GM18508 (cell line): ENCODE data around the gene GXYLT2.

ENCODE experiments used
- ATAC-seq: cut with Tn5 transposase; IDR thresholded peaks from one replicate; pipeline ENCODE4 v1.9.1; 2021; ENCODE audit warnings: moderate number of reproducible peaks; ENCODE audit not compliant: insufficient read depth, unreplicated experiment

GXYLT2 gene

DNA sequence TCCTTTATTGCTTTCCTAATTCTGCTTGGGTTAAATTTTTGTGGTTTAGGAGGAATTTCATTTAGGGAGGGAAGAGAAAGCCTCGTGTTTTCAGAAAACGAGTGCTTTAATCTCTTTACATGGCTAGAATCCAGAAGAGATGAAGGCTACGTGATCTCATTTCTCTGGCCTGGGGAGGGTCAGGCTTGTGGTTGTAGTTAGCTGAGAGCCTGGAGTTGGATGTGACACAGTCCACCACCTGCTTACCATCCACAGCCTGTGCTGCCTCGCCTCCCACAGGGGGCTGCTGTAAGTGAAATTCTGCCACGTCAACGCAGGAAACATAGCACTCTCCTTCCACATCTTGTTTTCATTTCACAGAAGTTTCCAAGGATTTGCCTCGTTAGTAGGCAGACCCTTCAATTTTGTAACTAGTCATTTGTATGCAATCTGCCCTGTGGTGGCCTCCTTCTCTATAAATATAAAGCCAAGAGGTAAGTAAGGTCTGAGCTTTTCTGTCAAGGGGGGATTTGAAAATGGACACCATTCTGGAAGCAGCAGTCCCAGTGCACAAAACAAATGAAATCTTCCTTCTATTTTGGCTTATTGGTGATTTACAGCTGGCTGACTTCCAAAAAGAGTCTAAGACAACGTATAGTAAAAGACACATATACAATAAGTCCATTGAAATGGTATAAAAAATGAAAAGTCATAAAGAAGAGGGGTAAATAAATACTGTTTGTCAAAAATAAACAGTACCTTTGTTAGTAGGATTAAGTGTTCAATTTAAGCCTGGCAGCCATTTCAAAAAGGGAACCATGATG, 3.4 kb downstream of the GXYLT2 start:
- no peak for ATAC-seq

DNA sequence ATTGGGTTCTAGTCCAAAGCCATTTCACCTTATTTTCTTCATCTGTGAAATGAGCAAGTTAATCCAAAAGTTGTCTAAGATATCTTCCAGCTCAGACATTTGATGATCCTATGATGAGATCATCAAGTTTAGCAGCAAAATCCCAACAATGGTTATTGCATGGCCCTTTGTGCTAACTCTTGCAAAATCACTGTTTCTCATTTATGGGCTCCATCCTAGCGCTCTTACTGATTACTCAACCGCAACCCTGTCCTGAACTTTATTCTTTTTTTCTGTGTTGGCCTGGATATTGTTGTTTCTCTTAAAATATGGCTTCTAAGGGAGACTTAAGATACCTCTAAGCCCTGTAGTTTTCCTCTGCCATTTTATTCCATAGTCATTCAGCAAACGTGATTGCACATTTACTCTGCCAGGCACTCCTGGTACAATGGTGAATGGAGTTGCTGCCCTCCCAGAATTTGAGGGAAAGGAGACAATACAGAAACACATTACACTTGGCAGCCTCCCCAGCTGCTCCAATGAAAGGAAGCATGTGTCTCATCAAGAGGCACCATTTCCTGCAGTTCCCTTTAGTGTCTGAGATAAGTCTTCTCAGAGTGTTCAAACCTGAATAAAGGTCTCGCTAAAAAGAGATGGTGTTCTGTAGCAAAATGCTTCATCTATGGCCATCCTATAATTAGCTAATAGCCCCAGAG, 4.4 kb downstream of the GXYLT2 start:
- ATAC-seq, result no peak

DNA sequence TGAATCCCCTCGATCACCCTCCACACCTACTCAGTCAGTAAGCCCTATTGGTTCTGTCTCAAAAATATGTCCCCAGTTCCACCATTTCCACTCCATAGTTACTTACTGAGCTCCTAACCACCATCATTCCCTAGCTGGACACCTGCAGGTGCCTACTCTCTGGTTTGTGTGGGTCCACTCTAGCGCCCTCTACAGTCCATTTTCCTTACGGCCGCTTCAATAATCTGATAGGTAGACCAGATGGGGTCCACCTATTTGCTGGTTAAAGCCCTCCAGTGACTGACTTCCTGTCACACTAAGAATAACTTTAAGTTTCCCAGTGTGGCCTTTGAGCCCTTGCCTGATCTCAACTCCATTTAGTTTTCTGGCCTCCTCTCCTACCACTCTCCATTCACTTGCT, 5.0 kb downstream of the GXYLT2 start:
- ATAC-seq, result no peak

DNA sequence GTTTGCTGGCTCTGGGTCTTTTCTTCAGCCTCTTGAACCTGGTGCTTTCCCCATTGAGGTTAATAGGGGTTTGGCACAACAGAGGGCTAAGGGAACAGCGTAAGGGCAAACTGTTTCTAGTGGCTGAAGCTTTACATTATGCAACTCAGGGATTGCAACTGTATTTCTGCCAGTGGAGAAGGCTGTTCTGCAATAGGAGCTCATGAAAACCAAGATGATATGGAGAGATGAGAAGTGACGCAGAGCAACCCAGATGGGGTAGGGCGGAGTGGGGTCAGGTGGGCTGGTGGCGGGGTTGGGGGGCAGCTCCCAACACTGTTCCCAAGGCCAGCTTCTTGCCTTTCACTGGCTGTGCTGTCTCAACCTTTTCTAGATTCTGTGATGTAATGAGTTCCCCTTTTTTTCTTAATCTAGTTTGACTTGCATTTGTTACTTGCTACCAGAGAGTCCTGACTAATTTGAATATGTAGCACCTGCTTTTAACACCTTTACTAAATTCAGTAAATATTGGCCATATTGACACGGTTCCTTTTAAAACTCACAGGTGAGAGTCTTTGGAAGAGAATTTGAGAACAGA, 7.2 kb downstream of the GXYLT2 start:
- ATAC-seq, result no peak

DNA sequence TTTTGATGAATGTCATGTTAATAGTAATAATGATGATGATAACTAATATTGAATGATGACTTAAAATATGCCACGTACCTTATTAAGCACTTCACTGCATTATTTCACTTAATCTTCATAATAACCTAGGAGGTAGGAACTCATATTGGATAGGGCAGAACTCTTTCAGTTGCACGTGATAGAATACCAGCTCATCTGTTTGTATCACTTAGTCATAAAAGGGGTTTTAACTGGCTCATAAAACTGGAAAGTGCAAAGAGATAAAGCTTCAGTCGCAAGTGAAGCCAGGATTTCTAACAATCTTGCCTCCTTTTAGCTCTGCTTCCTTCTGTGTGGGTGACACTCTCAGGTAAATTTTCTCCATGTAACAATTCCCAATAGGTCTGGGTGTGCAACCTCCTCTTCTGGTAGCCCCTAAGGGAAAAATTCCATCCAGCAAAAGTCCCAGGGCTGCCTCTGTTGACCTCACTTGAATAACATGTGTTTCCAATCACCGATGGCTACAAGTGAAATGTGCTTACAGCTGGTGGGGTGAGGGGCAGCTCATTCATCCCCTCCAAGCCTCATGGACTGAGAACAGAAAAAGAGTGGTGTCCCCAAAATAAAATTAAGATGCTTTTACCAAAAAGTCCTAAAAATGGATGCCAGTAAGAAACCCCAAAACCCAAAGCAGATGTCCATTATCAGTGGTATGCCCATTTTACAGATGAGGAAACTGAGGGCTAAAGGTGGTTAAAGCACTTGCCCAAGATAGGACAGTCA, 9.3 kb downstream of the GXYLT2 start:
- no peak for ATAC-seq

DNA sequence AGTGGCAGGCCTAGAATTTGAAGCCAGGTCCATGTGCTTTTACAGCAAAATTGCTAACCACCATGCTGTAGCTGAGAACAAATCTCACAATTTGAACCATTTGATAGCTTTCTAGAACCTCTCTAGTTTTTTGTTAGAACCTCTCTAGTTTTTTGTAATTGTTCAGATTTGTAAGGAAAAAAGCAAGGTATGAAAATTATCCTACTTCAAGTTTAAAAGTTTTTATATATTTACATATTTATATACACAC, 9.8 kb downstream of the GXYLT2 start:
- no peak for ATAC-seq

DNA sequence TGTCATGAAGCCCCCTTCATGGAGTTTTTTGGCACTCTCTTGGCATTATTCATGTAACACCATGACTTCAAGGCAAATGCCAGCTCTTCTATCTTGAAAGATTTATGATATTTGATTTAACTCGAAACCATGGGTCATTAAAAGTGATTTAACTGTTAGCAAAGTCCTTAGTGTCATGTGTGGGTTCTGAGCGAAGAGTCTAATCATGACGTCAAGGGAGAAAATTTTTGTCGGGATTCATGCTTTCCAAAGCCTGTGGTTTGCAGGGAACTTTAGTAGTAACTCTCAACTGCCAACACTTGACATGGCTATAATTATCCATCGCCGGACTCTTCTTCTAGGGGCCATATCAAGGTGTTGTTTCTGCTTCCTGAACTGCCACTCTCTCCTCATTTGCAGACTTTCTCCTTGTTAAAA, 11.5 kb downstream of the GXYLT2 start:
- ATAC-seq, result no peak

DNA sequence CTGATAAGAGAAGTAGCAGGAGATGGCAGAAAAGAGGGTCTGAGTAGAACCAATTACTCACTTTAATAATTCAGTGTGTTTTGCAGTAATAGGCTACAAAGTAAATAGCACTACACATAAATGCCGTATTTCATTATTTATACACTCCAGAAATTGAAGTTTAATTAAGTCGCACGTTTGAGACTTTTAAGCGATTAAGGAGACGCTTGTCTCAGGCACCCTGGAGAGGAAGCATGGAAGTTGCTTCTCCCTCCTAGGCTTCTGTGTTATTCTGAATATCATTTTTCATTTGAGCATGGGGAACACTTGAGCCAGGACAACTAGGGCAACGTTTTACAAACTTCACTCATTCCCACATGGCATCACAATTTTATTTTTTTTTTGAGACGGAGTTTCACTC, 12.2 kb downstream of the GXYLT2 start:
- ATAC-seq, result no peak

DNA sequence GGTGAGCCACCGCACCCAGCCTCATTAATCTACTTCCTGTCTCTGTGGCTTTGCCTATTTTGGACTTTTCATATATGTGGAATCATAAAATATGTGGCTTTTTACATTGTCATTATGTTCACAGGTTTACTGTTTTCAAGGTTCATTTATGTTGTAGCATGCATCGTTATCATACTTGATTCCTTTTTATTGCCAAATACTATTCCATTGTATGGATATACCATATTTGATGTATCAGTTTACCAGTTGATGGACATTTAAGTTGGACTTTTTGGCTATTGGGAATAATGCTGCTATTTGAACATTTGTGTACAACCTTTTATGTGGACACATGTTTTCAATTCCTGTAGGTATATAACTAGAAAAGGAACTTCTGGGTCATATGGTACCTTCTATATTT, 14.0 kb downstream of the GXYLT2 start:
- ATAC-seq, result no peak

DNA sequence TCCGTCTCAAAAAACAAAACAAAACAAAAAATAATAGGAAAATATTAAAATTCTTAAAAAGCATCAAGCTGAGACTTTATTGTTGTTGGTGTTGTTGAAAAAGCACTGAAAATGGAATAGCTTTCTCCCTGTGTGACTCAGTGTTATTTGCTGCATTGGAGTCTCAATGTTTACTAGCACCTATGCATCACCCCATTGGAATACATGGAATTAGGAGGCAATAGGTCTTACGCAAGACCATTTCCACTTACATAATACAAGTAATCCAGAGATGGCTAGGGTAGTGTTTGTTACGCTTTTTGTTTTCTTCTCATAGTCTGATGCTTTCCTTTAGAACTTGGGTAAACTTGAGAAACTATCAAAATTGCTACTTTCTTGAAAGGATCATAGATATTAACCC, 15.2 kb downstream of the GXYLT2 start:
- no peak for ATAC-seq

DNA sequence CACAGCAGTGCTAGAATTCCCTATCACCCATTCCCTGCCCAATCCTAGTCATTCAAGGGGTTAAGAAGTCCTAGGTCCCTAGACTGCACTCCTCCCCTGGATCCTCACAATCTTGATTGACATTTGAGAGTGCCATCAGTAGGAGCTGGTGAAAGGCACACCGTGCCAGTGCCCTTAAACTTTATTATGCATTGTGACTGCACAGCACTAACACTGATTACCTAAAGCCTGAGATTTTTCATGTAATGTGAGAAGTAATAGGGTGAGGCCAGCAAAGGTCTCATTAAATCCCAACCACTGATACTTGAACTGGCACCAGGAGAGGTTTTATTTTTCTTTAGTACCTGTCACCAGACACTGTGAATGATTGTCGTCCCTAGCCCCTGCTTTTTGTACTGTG, 16.3 kb downstream of the GXYLT2 start:
- no peak for ATAC-seq

DNA sequence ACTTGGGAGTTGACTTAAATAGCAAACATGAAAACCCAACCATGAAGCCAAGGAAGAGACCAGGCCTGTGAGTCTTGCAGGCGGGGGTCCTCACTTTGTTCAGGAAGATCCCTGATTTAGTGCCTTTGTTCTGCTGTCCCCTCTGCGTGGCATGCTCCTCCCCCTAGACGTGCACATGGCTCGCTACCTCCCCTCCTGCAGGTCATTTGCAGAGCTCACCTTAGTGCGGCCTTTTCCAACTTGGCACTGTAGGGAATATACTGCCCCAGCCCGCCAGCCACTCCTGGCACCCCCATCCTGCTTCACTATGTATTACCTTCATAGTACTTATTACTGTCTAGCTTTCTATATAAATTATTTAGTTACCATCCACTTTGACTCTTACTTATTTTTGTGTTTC, 18.3 kb downstream of the GXYLT2 start:
- ATAC-seq, result no peak

DNA sequence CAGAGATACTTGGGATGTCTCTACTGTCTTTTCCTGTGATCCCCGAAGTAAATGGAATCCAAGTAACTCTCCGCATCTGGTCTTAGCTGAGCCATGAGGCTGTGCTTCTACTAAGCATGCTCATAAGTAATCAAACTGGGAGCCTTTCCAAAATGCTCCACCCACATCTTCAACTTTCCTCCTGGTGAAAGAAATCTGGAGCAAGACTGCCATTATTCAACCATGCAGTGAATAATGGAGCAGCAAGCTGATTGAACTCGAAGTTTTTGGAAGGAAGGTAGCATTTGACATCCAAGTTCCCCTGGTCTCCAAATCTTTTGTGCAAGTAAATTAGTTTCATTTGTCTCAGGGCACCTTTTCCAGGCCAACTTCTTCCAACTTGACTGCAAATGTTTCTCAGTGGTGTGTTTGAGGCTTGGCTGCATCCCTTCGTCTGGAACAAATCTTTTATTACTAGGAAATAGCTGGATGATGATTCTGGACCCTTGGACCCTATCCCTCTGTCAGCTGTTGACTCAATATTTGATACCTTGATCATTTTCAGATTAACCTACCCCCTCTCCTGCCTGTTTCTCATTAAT, 19.4 kb downstream of the GXYLT2 start:
- no peak for ATAC-seq

DNA sequence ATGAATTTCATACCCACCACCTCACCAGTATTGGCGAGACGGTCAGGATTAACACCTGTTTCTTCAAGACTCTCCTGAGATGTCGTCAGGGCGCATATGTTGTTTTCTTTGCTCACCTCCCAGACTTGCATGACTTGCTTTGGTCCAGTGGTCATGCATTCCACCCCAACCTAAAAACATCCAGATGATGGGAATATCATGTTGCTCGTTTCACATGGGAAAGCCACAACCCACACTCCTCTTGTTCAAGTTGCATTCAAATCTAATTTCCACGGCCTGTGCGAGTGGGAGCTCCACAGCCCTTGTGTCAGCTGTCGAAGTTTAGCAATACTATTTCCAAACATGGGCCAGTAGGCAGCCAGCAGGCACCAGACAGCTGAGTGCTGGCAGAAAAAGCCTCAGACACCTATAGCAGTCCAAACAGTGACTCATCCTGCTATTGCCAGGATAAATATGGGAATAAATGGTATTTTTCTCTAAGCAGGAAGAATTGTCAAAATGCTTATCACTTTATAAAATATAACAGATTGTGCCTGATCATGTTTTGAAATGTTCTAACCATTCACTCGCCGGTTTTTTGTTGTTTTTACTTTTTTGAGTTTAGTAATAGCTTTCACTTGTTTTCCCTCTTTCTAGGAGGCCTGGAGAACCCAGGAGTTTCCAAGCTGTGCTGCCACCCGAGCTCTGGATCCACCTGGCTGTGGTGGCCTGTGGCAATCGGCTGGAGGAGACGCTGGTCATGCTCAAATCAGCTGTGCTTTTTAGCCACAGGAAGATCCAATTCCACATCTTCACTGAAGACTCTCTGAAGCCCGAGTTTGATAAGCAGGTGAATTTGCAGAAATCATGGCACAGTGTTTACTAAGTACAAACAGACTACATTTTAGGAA, 20.1 kb downstream of the GXYLT2 start:
- ATAC-seq, result no peak

DNA sequence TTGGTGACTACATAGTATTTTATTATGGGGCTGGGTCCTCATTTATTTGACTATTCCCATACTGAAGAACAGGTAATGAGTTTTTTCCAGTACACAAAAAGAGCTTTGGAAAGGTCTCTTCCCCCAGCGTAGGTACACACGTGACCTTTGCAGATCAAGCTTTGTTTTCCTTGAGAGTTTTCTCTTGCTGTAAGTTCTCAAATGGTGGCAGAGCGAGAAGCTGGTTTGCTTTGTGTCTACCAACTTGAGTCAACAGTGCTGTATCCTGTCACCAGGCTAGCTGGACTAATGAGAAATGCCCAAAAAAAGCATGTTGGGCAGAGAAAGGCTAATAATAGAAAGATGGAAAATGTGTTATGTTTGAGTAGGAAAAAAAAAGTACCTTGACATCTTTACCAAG, 21.7 kb downstream of the GXYLT2 start:
- no peak for ATAC-seq

DNA sequence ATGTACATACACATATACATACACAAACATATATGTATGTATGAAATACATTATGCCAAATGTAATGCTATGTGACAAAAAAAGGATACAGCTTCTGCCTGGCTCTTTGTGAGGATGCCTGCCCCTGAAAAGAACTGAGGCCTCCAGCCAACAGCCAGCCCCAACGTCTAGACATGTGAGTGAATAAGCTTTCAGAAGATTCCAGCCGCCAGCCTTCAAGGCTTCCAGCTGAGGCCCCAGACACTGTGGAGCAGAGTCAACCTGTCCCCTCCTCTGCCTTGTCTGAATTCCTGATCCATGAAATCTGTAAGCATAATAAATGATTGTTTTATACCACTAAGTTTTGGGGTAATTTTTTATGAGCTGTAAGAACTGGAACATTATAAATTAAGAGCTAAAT, 24.7 kb downstream of the GXYLT2 start:
- no peak for ATAC-seq

DNA sequence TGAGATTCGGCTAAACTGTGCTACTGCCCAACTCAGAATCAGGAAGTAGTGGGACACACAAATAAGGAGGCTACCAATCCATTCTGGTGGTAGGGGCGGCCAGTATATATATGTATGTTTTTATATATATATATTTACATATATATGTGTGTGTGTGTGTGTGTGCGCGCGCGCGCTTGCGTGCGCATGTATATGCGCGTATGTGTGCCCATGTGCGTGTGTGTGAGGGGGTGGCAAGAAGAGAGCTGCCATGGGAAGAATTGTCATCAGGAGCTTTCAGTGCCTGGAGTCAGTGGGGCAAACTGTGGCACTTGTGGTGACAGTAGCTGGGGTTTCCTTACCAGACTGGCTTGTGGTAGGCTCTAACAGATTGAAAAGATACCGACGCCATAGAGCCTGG, 26.5 kb downstream of the GXYLT2 start:
- no peak for ATAC-seq

DNA sequence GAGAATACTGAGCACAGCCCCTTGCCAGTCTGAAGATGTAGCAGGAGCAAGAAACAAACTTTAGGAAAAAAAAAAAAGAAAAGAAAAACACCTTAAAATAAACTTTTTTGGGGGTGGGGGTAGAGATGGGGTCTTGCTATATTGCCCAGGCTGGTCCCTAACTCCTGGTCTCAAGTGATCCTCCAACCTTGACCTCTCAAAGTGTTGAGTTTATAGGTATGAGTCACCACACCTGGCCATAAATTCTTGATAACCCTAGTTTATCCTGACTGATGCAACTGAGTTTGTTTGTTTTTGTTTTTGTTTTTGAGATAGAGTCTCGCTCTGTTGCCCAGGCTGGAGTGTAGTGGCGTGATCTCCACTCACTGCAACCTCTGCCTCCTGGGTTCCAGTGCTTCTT, 28.4 kb downstream of the GXYLT2 start:
- no peak for ATAC-seq

DNA sequence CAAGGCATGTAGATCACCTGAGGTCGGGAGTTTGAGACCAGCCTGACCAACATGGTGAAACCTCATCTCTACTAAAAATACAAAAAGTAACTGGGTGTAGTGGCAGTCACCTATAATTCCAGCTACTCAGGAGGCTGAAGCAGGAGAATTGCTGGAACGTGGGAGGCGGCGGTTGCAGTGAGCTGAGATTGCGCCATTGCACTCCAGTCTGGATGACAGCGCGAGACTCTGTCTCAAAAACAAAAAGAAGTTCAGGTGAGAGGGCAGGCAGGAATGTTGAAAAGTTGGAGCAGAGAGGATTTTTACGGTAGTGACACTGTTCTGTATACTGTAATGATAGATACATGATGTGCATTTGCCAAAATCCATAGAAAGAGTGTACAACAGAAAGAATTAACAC, 31.7 kb downstream of the GXYLT2 start:
- no peak for ATAC-seq

DNA sequence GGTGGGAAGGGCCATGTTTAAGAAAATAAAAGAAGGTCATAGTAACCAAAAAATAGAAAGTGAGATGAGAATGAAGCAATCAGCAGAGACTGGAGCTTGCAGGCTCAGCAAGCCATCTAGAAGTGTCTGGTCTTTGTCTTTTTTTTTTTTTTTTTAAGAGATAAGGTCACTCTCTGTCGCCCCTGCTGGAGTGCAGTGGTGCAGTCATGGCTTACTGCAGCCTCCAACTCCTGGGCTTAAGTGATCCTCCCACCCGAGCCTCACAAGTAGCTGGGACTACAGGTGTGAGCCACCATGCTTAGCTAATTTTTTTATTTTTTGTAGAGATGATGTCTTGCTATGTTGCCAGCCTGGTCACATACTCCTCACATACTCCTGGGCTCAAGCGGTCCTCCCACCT, 36.2 kb downstream of the GXYLT2 start:
- no peak for ATAC-seq
